GM12891 (cell line): Measurements from ENCODE around the gene PLCH2.

Experiments
- PAX5 ChIP-seq: IDR thresholded peaks from 2 replicates; pipeline ENCODE4 v1.6.1; 2011; ENCODE audit warnings: low read length, moderate library complexity, mild to moderate bottlenecking; ENCODE audit not compliant: insufficient read depth, severe bottlenecking
- POLR2A ChIP-seq: IDR thresholded peaks from 2 replicates; pipeline ENCODE4 v1.6.1; 2011; ENCODE audit warnings: low read depth, low read length, control low read depth
- POLR2AphosphoS5 ChIP-seq: IDR thresholded peaks from 2 replicates; pipeline ENCODE4 v1.6.1; 2011; ENCODE audit warnings: low read depth, low read length, control low read depth
- TAF1 ChIP-seq: IDR thresholded peaks from 2 replicates; pipeline ENCODE4 v1.6.1; 2011; ENCODE audit warnings: low read depth, low read length, control low read depth

DNA sequence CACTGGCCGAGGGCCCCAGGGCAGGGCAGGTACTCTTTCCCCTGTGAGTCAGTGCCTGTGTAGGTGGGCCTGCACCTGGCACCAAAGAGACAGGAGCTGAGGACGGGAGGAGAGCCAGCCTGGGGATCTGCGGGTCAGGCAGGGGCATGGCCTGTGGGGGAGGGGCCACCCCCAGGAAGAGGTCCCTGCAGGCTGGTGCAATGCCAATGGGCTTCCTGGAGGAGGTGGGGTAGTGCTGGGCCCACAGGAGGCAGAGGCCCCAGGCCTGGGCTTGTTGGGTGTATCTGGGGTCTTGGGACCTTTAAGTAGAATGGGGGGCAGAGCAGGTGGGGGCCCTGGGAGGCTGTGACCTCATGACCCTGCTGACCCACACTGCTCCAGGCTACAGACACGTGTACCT is 23.2 kb downstream of the PLCH2 start:
- TF ChIP-seq POLR2A, result no peak
- TF ChIP-seq POLR2AphosphoS5, result no peak
- TF ChIP-seq TAF1, result no peak
- no peak for TF ChIP-seq PAX5
